Head of caudate nucleus (tissue), 42 donors: Measurements from ENCODE around the gene PLCH1.
"Not testable (repeated sequence)": the region's sequence is repeated elsewhere in the genome, so short reads cannot be mapped to it uniquely, and the experiment has no call there.

Experiments used
- DNase-seq, 42 donors: peaks; one replicate each; pipeline versions ENCODE4 v3.0.0 to v3.0.0-alpha.2; 2020 to 2021; ENCODE audit warnings: mixed read lengths in 7 of 42
- intact Hi-C: fragments of 100-400 bp; cut with DNase I; formaldehyde crosslinking; loops from one replicate; pipeline ENCODE4 v1.15.0; 2022

PLCH1 gene

DNA sequence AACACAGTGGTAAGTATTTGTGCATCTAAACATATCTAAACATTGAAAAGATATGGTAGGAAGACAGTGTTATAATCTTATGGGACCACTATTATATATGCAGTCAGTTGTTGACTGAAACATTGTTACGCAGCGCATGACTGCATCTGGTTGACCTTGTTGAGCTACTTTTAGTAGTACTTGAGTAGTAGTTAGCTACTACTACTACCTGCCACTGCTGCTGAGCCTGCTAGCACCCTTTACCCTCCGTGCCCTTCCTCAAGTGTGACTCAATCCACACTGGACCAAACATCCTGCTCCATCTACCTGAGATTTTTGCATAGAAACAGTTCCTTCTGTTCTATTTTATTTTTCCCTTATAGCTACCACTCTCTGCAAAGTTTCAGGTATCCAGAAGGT, 327.8 kb downstream of the PLCH1 start:
- intact Hi-C loops, result no loop called here
- DNase-seq, result no peak

GRCh38 chr3:155416500-155417118, 328.3 kb downstream of the PLCH1 start:
- intact Hi-C loops, result no loop called here
- DNase-seq, result no peak

GRCh38 chr3:155412904-155413303, 332.0 kb downstream of the PLCH1 start:
- no peak for DNase-seq
- intact Hi-C loops, result no loop called here

DNA sequence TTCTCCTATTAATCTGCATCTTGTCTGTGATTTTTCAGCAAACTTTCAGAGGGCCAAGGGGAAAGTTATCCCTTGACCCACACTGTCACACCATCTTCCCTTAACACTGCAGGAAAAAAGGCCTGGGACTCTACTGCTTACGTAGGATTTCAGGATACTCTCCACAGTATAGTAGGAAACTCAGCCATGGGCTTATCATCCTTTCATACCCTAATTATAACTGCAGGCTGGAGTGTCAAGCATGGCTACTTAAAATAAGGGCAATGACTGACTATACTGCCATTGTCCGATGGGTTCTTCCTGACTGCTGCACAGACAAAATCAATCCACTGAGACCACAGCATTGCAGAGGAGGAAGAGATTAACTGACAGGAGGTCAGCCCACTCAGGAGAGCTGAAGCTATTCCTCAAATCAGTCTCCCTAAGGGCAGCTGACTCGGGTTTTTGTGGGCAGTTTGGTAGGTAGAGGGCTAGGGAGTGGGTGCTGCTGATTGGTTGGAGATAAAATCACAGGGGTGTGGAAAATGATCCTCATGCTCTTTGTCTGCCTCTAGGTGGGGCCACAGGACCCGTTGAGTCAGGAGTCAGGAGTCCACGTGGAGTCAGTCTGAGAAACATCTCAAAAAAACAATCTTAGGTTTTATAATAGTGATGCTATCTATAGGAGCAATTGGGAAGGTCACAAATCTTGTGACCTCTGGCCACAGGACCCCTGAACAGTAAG, 333.2 kb downstream of the PLCH1 start:
- DNase-seq, result no peak
- intact Hi-C loops, result no loop called here

DNA sequence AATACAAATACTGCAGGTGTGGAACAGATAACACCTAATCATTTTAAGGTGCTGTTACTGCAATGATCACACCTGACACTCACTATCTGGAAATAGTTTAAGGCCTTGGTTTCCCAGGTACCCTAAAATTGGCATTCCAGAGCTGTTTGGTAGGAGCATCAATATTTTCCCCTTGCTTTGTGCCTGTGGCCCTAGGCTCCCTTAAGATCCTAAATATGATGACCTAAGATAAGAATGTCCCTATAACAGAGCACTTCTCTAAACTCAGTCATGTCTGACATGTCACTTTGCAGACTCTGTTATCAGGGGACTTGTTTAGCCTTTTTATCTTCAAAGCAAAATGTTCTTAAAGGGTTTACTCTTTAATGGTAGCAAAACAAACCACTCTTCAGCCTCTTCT, 335.5 kb downstream of the PLCH1 start:
- no peak for DNase-seq
- intact Hi-C loops, result no loop called here

GRCh38 chr3:155407971-155408370, 336.9 kb downstream of the PLCH1 start:
- intact Hi-C loops, result no loop called here
- DNase-seq, result no peak

- intact Hi-C loops, result no loop called here
- no peak for DNase-seq
Observed at GRCh38 chr3:155407331-155407730, 337.5 kb downstream of the PLCH1 start.

DNA sequence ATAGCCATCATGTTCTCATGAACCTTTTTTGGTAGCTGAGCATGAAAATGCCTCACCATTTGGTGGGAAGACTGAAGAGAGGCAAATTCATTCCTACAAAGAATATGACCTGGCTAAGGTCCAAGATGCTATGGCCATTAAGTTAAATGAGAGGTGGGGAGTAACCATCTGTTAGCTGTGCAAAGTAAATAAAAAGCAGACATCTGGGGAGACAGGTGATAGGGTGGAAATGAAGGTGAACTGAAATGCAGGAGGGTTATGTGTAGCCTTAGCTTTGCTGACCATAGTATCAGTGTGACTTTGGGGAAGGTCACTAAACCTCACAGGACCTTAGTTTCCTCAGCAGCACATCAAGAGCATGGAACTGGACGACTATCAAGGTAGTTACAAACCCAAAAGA, 340.4 kb downstream of the PLCH1 start:
- no peak for DNase-seq
- intact Hi-C loops, result no loop called here

DNA sequence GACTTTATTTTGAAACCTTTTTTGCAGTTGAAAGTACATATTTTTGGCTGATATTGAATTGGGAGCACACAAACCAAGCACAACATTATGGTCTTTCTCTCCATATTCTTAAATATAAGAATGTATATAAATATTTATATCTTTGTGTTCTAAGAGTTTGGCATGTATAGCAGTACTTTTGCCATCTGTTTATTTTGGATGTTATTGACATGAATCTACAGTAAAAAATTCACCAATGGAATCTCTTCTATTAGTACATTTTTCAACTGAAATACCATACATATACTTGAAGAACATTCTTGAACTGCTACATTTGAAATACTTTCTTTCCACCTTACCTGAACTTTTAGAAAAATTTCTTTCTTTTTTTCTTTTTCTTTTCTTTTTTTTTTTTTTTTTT, 342.2 kb downstream of the PLCH1 start:
- intact Hi-C loops, result no loop called here
- DNase-seq, result no peak

GRCh38 chr3:155398046-155398445, 346.8 kb downstream of the PLCH1 start:
- intact Hi-C loops, result no loop called here
- DNase-seq, result no peak

DNA sequence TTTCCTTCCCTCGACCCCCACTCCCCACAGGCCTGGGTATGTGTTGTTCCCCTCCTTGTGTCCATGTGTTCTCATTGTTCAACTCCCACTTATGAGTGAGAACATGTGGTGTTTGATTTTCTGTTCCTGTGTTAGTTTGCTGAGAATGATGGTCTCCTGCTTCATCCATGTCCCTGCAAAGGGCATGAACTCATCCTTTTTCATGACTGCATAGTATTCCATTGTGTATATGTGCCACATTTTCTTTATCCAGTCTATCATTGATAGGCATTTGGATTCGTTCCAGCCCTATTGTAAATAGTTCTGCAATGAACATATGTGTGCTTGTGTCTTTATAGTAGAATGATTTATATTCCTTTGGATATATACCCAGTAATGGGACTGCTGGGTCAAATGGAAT, 350.0 kb downstream of the PLCH1 start:
- DNase-seq, intact Hi-C loops: not testable (repeated sequence)

- no peak for DNase-seq
- intact Hi-C loops, result no loop called here
Observed at GRCh38 chr3:155394240-155394639, 350.6 kb downstream of the PLCH1 start.

- intact Hi-C loops, result no loop called here
- DNase-seq, result no peak
Observed at GRCh38 chr3:155393316-155393715, 351.6 kb downstream of the PLCH1 start.

DNA sequence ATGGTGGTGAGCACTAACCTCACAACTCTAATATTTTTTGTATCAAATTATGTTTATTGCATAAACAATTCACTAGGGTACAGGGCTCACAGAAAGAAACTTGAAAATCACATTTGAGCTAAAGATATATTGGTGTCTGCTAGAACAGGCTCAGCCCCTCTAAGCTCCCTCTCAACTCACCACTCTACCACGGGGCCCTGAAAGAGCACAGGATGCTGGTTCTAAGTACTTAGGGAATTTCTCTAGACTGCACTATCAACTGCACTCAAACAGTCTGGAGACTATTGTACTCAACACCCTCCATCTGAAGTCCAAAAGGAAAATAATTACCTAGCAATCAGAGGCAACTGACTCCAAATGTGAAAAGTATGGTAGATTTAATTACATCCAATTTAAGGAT, 352.7 kb downstream of the PLCH1 start:
- DNase-seq, result no peak
- intact Hi-C loops, result no loop called here

DNA sequence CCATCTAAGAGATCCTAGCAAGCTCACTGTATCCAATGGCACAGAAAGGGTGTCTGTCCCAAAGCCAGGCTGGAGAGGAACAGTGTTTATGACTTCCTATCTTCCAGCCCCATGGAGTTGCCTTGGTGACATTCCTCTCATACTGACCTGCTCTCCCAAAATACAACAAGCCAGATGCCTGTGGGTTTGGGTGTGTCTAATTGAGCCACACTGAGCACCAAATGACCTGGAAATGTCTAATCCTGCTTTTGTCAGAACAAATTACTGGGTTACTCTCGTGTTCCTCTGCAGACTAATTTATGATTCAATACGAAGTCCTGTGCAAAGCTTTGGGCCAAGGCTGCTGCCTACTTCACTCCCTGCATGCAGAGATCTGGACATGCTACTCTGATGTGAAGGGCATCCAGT, 353.3 kb downstream of the PLCH1 start:
- intact Hi-C loops, result no loop called here
- DNase-seq, result no peak

- intact Hi-C loops, result no loop called here
- no peak for DNase-seq
Observed at GRCh38 chr3:155391104-155391503, 353.8 kb downstream of the PLCH1 start.

DNA sequence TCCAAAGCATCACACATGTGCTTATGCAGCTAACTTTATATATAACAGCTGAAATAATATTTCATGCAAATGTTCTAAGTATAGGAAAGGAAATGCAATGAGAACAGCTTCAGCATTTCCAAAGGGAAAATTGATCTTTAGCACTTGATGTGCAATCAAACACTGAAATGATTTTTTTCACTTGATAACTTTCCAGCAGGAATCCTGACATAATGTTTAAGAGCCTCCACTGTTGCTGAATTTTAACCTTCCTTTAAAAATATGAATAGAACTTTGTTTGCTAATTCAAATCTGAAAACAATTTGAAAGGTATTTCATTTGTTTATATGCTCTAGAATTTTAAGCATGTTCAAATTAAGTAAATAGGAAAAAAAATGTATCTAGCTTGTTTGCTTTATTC, 354.5 kb downstream of the PLCH1 start:
- intact Hi-C loops, result no loop called here
- no peak for DNase-seq

GRCh38 chr3:155388417-155388816, 356.5 kb downstream of the PLCH1 start:
- intact Hi-C loops, result loop anchor here (10.0 kb wide), 1 partner anchor 316 kb away; no protein-coding TSS in a partner anchor
- no peak for DNase-seq

DNA sequence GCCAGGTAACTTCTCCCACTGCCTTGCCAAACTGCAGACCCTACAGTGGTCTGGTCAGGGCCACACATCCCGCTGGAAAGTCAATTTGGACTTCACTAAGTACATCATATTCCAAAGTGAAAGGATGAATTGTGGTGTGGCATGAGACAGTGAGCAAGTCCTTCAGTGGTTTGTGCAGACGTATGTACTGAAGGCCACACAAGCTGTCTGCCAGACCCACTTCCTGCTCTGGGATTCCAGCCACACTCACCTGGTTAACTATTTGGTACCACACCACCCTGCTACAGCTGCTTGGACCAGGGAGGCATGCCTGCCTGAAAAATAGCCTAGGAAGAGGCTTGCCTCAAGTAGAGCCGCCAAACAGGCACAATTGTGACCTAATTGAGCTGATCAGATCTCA, 357.3 kb downstream of the PLCH1 start:
- intact Hi-C loops, result loop anchor here (10.0 kb wide), 1 partner anchor 317 kb away; no protein-coding TSS in a partner anchor
- no peak for DNase-seq

GRCh38 chr3:155386919-155387318, 358.0 kb downstream of the PLCH1 start:
- no peak for DNase-seq
- intact Hi-C loops, result loop anchor here (10.0 kb wide), 1 partner anchor 318 kb away; no protein-coding TSS in a partner anchor
